H9 (cell line): ENCODE data around the gene ALKBH5. TPM values are rescaled to one million over a fixed set of nuclear protein-coding genes. Genes with fewer than 3 reads are reported as not detected.

Experiments
- DNase-seq: peaks from one replicate; pipeline ENCODE4 v3.0.0-alpha.2; 2017
- H2AFZ ChIP-seq: one replicate; pipeline ENCODE4 v1.6.1; 2013; ENCODE audit warnings: mild to moderate bottlenecking, low read length, control low read depth, moderate library complexity
- H2AK5ac ChIP-seq: 2 replicates; pipeline ENCODE4 v1.6.1; 2013; ENCODE audit warnings: low read length, control low read depth, mixed read lengths; ENCODE audit not compliant: insufficient read length
- H2BK120ac ChIP-seq: one replicate; pipeline ENCODE4 v1.6.1; 2013; ENCODE audit warnings: low read depth, mild to moderate bottlenecking, low read length, control low read depth, inconsistent platforms; ENCODE audit not compliant: poor library complexity, severe bottlenecking
- H2BK12ac ChIP-seq: 2 replicates; pipeline ENCODE4 v1.6.1; 2013; ENCODE audit warnings: low read length, control low read depth, mixed read lengths, low read depth; ENCODE audit not compliant: insufficient read length
- H2BK15ac ChIP-seq: 2 replicates; pipeline ENCODE4 v1.6.1; 2013; ENCODE audit warnings: low read depth, low read length, control low read depth
- H2BK20ac ChIP-seq: one replicate; pipeline ENCODE4 v1.6.1; 2013; ENCODE audit warnings: low read depth, mild to moderate bottlenecking, low read length, control low read depth, inconsistent platforms; ENCODE audit not compliant: poor library complexity, severe bottlenecking
- H2BK5ac ChIP-seq: 2 replicates; pipeline ENCODE4 v1.6.1; 2013; ENCODE audit warnings: low read length, control low read depth, mixed read lengths; ENCODE audit not compliant: insufficient read length
- H3K14ac ChIP-seq: 2 replicates; pipeline ENCODE4 v1.6.1; 2013; ENCODE audit warnings: low read length, control low read depth; ENCODE audit not compliant: insufficient read depth
- H3K18ac ChIP-seq: 2 replicates; pipeline ENCODE4 v1.6.1; 2013; ENCODE audit warnings: low read depth, mild to moderate bottlenecking, mixed read lengths, low read length, control low read depth; ENCODE audit not compliant: insufficient read length
- H3K23ac ChIP-seq: 2 replicates; pipeline ENCODE4 v1.6.1; 2013; ENCODE audit warnings: low read length, control low read depth, mixed read lengths, low read depth; ENCODE audit not compliant: insufficient read length
- H3K23me2 ChIP-seq: 2 replicates; pipeline ENCODE4 v1.6.1; 2013; ENCODE audit warnings: low read depth, mild to moderate bottlenecking, mixed read lengths, low read length, control low read depth; ENCODE audit not compliant: insufficient read length, poor library complexity, severe bottlenecking
- H3K27ac ChIP-seq: 2 replicates; pipeline ENCODE4 v1.5.1; 2013; ENCODE audit warnings: low read length, control low read depth, mixed read lengths, low read depth; ENCODE audit not compliant: insufficient read length
- H3K27me3 ChIP-seq: 2 replicates; pipeline ENCODE4 v1.6.1; 2013; ENCODE audit warnings: low read length, control low read depth, inconsistent platforms; ENCODE audit not compliant: insufficient read depth
- H3K4ac ChIP-seq: 2 replicates; pipeline ENCODE4 v1.6.1; 2013; ENCODE audit warnings: low read depth, mild to moderate bottlenecking, control low read depth, inconsistent platforms, low read length, moderate library complexity
- H3K4me1 ChIP-seq: 2 replicates; pipeline ENCODE4 v1.6.1; 2013; ENCODE audit warnings: low read length, control low read depth, inconsistent platforms; ENCODE audit not compliant: insufficient read depth
- H3K4me2 ChIP-seq: 2 replicates; pipeline ENCODE4 v1.6.1; 2013; ENCODE audit warnings: low read length, control low read depth, mixed read lengths; ENCODE audit not compliant: insufficient read length, insufficient read depth
- H3K56ac ChIP-seq: 2 replicates; pipeline ENCODE4 v1.6.1; 2013; ENCODE audit warnings: low read depth, mild to moderate bottlenecking, mixed read lengths, low read length, control low read depth; ENCODE audit not compliant: insufficient read length
- H3K79me1 ChIP-seq: 2 replicates; pipeline ENCODE4 v1.6.1; 2013; ENCODE audit warnings: low read depth, mild to moderate bottlenecking, moderate library complexity, low read length, control low read depth, inconsistent platforms; ENCODE audit not compliant: insufficient read depth, poor library complexity, severe bottlenecking
- H3K79me2 ChIP-seq: 2 replicates; pipeline ENCODE4 v1.6.1; 2013; ENCODE audit warnings: low read length, control low read depth, inconsistent platforms; ENCODE audit not compliant: insufficient read depth
- H3K9ac ChIP-seq: 2 replicates; pipeline ENCODE4 v1.6.1; 2013; ENCODE audit warnings: low read length, control low read depth, mixed read lengths; ENCODE audit not compliant: insufficient read length; ENCODE audit errors: extremely low read depth
- H3K9me3 ChIP-seq: one replicate; pipeline ENCODE4 v1.6.1; 2013; ENCODE audit warnings: low read depth, low read length, inconsistent platforms; ENCODE audit not compliant: control insufficient read depth
- H3T11ph ChIP-seq: one replicate; pipeline ENCODE4 v1.6.1; 2013; ENCODE audit warnings: mild to moderate bottlenecking, low read length, control low read depth, inconsistent platforms
- H4K20me1 ChIP-seq: one replicate; pipeline ENCODE4 v1.6.1; 2013; ENCODE audit not compliant: control insufficient read depth, insufficient read length, insufficient read depth
- H4K5ac ChIP-seq: 2 replicates; pipeline ENCODE4 v1.6.1; 2013; ENCODE audit warnings: low read depth, mild to moderate bottlenecking, mixed read lengths, low read length, control low read depth; ENCODE audit not compliant: insufficient read length
- H4K8ac ChIP-seq: replicated peaks from 2 replicates; pipeline ENCODE4 v1.6.1; 2013; ENCODE audit warnings: low read length, control low read depth, mixed read lengths, low read depth; ENCODE audit not compliant: insufficient read length
- H4K91ac ChIP-seq: 2 replicates; pipeline ENCODE4 v1.6.1; 2013; ENCODE audit warnings: low read depth, mild to moderate bottlenecking, moderate library complexity, mixed read lengths, low read length, control low read depth; ENCODE audit not compliant: insufficient read length
- H3K27ac Mint-ChIP-seq, 3 experiments: 2 replicates in 2 of 3; 3 replicates in 1 of 3; pipeline ENCODE4 v1.8.0; 2020 to 2021; ENCODE audit warnings: mixed read lengths in 3 of 3, mild to moderate bottlenecking in 1 of 3, moderate library complexity in 1 of 3
- H3K27me3 Mint-ChIP-seq: 2 replicates; pipeline ENCODE4 v1.8.0; 2021; ENCODE audit warnings: low read depth, mild to moderate bottlenecking, moderate library complexity, mixed read lengths
- H3K36me3 Mint-ChIP-seq, 3 experiments: 2 replicates in 2 of 3; 3 replicates in 1 of 3; pipeline ENCODE4 v1.8.0; 2020 to 2021; ENCODE audit warnings: low read depth in 3 of 3, mixed read lengths in 3 of 3; ENCODE audit not compliant: insufficient read depth in 1 of 3
- H3K4me1 Mint-ChIP-seq, 2 experiments: 2 replicates each; pipeline ENCODE4 v1.8.0; 2020; ENCODE audit warnings: mixed read lengths in 2 of 2
- H3K4me3 Mint-ChIP-seq, 2 experiments: 2 replicates in 1 of 2; 3 replicates in 1 of 2; pipeline ENCODE4 v1.8.0; 2020 to 2021; ENCODE audit warnings: mild to moderate bottlenecking in 2 of 2, mixed read lengths in 2 of 2, moderate library complexity in 1 of 2
- H3K9me3 Mint-ChIP-seq, 2 experiments: 2 replicates in 1 of 2; 3 replicates in 1 of 2; pipeline ENCODE4 v1.8.0; 2020; ENCODE audit warnings: mild to moderate bottlenecking in 2 of 2, mixed read lengths in 2 of 2, moderate library complexity in 1 of 2
- WGBS: extraction: QIAGEN DNeasy Blood & Tissue Kit; methylation state at CpG from one replicate; pipeline ENCODE4 v1.1.7; 2013; ENCODE audit warnings: missing lambda C conversion rate, low lambda C conversion rate, mixed read lengths; ENCODE audit not compliant: insufficient read length; ENCODE audit errors: extremely low coverage; 5-methylcytosine and 5-hydroxymethylcytosine counted together
- total RNA-seq: library from RNA; stranded (reverse); gene quantifications from 2 replicates; pipeline ENCODE4 v1.2.1, GENCODE V29; 2021
- TF ChIP-seq, protein P1 (sequence below): fragments of 200-600 bp; sonication (generic); conservative IDR thresholded peaks from 3 replicates; pipeline ENCODE4 v1.8.0; 2021; ENCODE audit warnings: antibody characterized with exemption, mild to moderate bottlenecking

Gene ALKBH5
- total RNA-seq, 1 experiment from 2014 or later, result 89.8 TPM

DNA sequence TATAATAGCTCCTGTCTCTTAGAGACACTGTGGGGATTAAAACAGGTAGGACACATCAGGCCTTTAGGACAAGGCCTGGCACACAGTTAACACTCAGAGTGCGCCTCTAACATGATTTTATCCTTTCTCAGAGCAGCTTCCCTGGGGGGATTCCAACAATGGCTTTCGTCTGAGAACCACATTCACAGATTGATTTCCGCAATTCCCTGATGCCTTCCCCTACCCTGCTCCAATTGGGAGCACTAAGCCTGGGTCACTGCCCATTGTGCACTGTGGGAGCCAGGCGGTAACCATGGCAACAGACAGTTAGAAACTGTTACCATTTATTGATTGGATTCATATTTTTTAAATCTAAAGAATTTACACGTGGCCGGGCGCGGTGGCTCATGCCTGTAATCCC, 5.9 kb upstream of the ALKBH5 start:
- no peak overlapping the region for H3K23ac ChIP-seq
- no CpG with 5 or more reads among the region's 8 CpGs for WGBS
- H3K4me3 Mint-ChIP-seq, result no peak overlapping the region
- TF ChIP-seq, protein P1, sequence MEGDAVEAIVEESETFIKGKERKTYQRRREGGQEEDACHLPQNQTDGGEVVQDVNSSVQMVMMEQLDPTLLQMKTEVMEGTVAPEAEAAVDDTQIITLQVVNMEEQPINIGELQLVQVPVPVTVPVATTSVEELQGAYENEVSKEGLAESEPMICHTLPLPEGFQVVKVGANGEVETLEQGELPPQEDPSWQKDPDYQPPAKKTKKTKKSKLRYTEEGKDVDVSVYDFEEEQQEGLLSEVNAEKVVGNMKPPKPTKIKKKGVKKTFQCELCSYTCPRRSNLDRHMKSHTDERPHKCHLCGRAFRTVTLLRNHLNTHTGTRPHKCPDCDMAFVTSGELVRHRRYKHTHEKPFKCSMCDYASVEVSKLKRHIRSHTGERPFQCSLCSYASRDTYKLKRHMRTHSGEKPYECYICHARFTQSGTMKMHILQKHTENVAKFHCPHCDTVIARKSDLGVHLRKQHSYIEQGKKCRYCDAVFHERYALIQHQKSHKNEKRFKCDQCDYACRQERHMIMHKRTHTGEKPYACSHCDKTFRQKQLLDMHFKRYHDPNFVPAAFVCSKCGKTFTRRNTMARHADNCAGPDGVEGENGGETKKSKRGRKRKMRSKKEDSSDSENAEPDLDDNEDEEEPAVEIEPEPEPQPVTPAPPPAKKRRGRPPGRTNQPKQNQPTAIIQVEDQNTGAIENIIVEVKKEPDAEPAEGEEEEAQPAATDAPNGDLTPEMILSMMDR, result no peak
- no peak overlapping the region for H3K9ac ChIP-seq
- H2BK15ac ChIP-seq, result no peak overlapping the region
- no peaks in the 10 kb centered on the region for H3K23me2 ChIP-seq
- no peak overlapping the region for H3T11ph ChIP-seq
- no peak overlapping the region for H3K4ac ChIP-seq
- H3K4me1 ChIP-seq, result no peaks in the 10 kb centered on the region
- H3K36me3 Mint-ChIP-seq, result no peaks in the 10 kb centered on the region
- H3K27ac ChIP-seq, result no peak overlapping the region
- H4K91ac ChIP-seq, result no peak overlapping the region
- H3K14ac ChIP-seq, result no peak overlapping the region
- H3K27me3 ChIP-seq, result no peaks in the 10 kb centered on the region
- no peaks in the 10 kb centered on the region for H4K20me1 ChIP-seq
- DNase-seq, result no peak
- no peak overlapping the region for H3K4me2 ChIP-seq
- no peaks in the 10 kb centered on the region for H3K79me1 ChIP-seq
- H3K27ac Mint-ChIP-seq, result no peak overlapping the region; a peak in 1 of 7 replicates
- no peaks in the 10 kb centered on the region for H3K9me3 Mint-ChIP-seq
- no peak overlapping the region for H2BK5ac ChIP-seq
- H2AK5ac ChIP-seq, result no peak overlapping the region
- no peak overlapping the region for H2BK120ac ChIP-seq
- no peak overlapping the region for H3K56ac ChIP-seq
- no peak overlapping the region for H2BK12ac ChIP-seq
- no peak overlapping the region for H4K8ac ChIP-seq
- no peaks in the 10 kb centered on the region for H3K79me2 ChIP-seq
- no peak overlapping the region for H2AFZ ChIP-seq
- H3K9me3 ChIP-seq, result no peaks in the 10 kb centered on the region
- H3K18ac ChIP-seq, result no peak overlapping the region
- H3K4me1 Mint-ChIP-seq, result peaks cover 13 to 24% of the 10 kb centered on the region in 2 experiments
- no peak overlapping the region for H4K5ac ChIP-seq
- no peak overlapping the region for H2BK20ac ChIP-seq
- no peaks in the 10 kb centered on the region; the same call in 1 of the 2 replicates for H3K27me3 Mint-ChIP-seq
